CD8-positive, alpha-beta memory T cell (primary cell): ENCODE results near the gene WDR20. TPM values are rescaled to one million over a fixed set of nuclear protein-coding genes. Genes with fewer than 3 reads are reported as not detected.
"Not testable (repeated sequence)": the region's sequence is repeated elsewhere in the genome, so short reads cannot be mapped to it uniquely, and the experiment has no call there.

Experiments used
- CTCF ChIA-PET: fragments of 350-600 bp; sonication (Branson Sonifier 250); formaldehyde crosslinking; loops from one replicate; lab custom pipeline; 2021; ENCODE audit warnings: antibody characterized with exemption; lab: Charles Lee
- POLR2A ChIA-PET: fragments of 350-600 bp; sonication (Branson Sonifier 250); formaldehyde crosslinking; loops from one replicate; lab custom pipeline; 2021; ENCODE audit warnings: antibody characterized with exemption; lab: Charles Lee
- DNase-seq, 5 donors: peaks; one replicate each; pipeline versions ENCODE4 v3.0.0 to v3.0.0-alpha.2; 2020 to 2022; ENCODE audit warnings: mixed read lengths in 1 of 5
- H3K27ac ChIP-seq: one replicate; pipeline ENCODE4 v1.7.0; 2013; ENCODE audit warnings: low read depth, mild to moderate bottlenecking, low read length, moderate library complexity
- H3K27me3 ChIP-seq: 2 replicates; pipeline ENCODE4 v1.7.0; 2013; ENCODE audit warnings: low read length, mild to moderate bottlenecking; ENCODE audit not compliant: insufficient read depth, poor library complexity, severe bottlenecking
- H3K36me3 ChIP-seq: 2 replicates; pipeline ENCODE4 v1.7.0; 2013; ENCODE audit warnings: mild to moderate bottlenecking, low read length, moderate library complexity; ENCODE audit not compliant: insufficient read depth
- H3K4me1 ChIP-seq: 2 replicates; pipeline ENCODE4 v1.7.0; 2013; ENCODE audit warnings: mild to moderate bottlenecking, low read length, moderate library complexity; ENCODE audit not compliant: insufficient read depth
- H3K4me3 ChIP-seq: 2 replicates; pipeline ENCODE4 v1.7.0; 2013; ENCODE audit warnings: mild to moderate bottlenecking, low read length
- H3K9me3 ChIP-seq: 2 replicates; pipeline ENCODE4 v1.7.0; 2013; ENCODE audit warnings: mild to moderate bottlenecking, low read length
- H3K27ac Mint-ChIP-seq, 8 donors: one replicate each; pipeline ENCODE4 v1.8.0; 2020 to 2021; ENCODE audit warnings: mixed read lengths in 8 of 8, mild to moderate bottlenecking in 6 of 8, inconsistent platforms in 3 of 8, moderate library complexity in 3 of 8
- H3K27me3 Mint-ChIP-seq, 2 donors: one replicate each; pipeline ENCODE4 v1.8.0; 2020 to 2021; ENCODE audit warnings: mixed read lengths in 2 of 2, mild to moderate bottlenecking in 1 of 2, moderate library complexity in 1 of 2
- H3K36me3 Mint-ChIP-seq, 3 donors: one replicate each; pipeline ENCODE4 v1.8.0; 2020 to 2021; ENCODE audit warnings: mixed read lengths in 3 of 3, inconsistent platforms in 1 of 3, mild to moderate bottlenecking in 1 of 3
- H3K4me1 Mint-ChIP-seq, 3 donors: one replicate each; pipeline ENCODE4 v1.8.0; 2020 to 2021; ENCODE audit warnings: mixed read lengths in 3 of 3, inconsistent platforms in 1 of 3, mild to moderate bottlenecking in 1 of 3
- H3K4me3 Mint-ChIP-seq, 7 donors: one replicate each; pipeline ENCODE4 v1.8.0; 2020 to 2021; ENCODE audit warnings: mixed read lengths in 7 of 7, mild to moderate bottlenecking in 6 of 7, moderate library complexity in 4 of 7, inconsistent platforms in 2 of 7
- H3K9me3 Mint-ChIP-seq, 5 donors: one replicate each; pipeline ENCODE4 v1.8.0; 2020 to 2022; ENCODE audit warnings: mixed read lengths in 5 of 5, mild to moderate bottlenecking in 3 of 5, moderate library complexity in 2 of 5, inconsistent platforms in 1 of 5
- polyA plus RNA-seq: library from polyadenylated mRNA; unstranded; fragments of 300-500 nt; fragmentation: Illumina TruSeq; gene quantifications from one replicate; pipeline ENCODE4 v1.2.3, GENCODE V29; 2021
- total RNA-seq, 2 experiments: library from RNA; stranded (reverse); gene quantifications; one replicate each; pipeline ENCODE4 v1.2.3, GENCODE V29; 2021

WDR20 gene
- total and polyA plus RNA-seq, 3 experiments from 2014 or later: 16.8 to 35.2 (median 32.8) TPM

DNA sequence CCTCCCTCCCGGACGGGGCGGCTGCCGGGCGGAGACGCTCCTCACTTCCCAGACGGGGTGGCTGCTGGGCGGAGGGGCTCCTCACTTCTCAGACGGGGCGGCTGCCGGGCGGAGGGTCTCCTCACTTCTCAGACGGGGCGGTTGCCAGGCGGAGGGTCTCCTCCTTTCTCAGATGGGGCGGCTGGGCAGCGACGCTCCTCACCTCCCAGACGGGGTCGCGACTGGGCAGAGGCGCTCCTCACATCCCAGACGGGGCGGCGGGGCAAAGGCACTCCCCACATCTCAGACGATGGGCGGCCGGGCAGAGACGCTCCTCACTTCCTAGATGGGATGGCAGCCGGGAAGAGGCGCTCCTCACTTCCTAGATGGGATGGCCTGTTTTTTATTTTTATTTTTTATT is 33.0 kb downstream of the WDR20 start:
- H3K27me3 ChIP-seq, DNase-seq, H3K4me3 ChIP-seq, H3K27me3 Mint-ChIP-seq, POLR2A ChIA-PET, H3K27ac ChIP-seq, H3K9me3 Mint-ChIP-seq, H3K4me1 ChIP-seq, H3K9me3 ChIP-seq, H3K36me3 ChIP-seq, H3K27ac Mint-ChIP-seq, H3K4me3 Mint-ChIP-seq, CTCF ChIA-PET: not testable (repeated sequence)
- H3K36me3 Mint-ChIP-seq: peaks cover 4 to 38% (median 8%) of the 10 kb centered on the region in 3 donors
- H3K4me1 Mint-ChIP-seq: peaks cover 45 to 71% (median 62%) of the 10 kb centered on the region in 3 donors

- H3K9me3 Mint-ChIP-seq: no peaks in the 10 kb centered on the region
- no peak for DNase-seq
- CTCF ChIA-PET: no interaction called here
- no peaks in the 10 kb centered on the region for H3K36me3 ChIP-seq
- peak overlapping the region in 1 of 7 donors; percentile 65 for H3K4me3 Mint-ChIP-seq
- H3K4me3 ChIP-seq: no peak overlapping the region
- peaks cover 6% of the 10 kb centered on the region for H3K4me1 ChIP-seq
- H3K4me1 Mint-ChIP-seq: peaks cover 55 to 73% (median 59%) of the 10 kb centered on the region in 3 donors
- POLR2A ChIA-PET: no interaction called here
- peak overlapping the region in 1 of 8 donors; percentile 69 for H3K27ac Mint-ChIP-seq
- no peak overlapping the region for H3K27ac ChIP-seq
- peaks cover 8 to 24% (median 8%) of the 10 kb centered on the region in 3 donors for H3K36me3 Mint-ChIP-seq
- H3K27me3 Mint-ChIP-seq: peaks cover 0 to 4% of the 10 kb centered on the region in 2 donors
- H3K27me3 ChIP-seq: no peaks in the 10 kb centered on the region
- no peaks in the 10 kb centered on the region for H3K9me3 ChIP-seq
Measured at GRCh38 chr14:102177161-102177560, 37.5 kb downstream of the WDR20 start.

- Mint-ChIP-seq H3K9me3 (no peaks in the 10 kb centered on the region), H3K4me3 (no peak overlapping the region), H3K27ac (no peak overlapping the region), H3K36me3 (peaks cover 8 to 22% (median 8%) of the 10 kb centered on the region in 3 donors), H3K4me1 (peaks cover 65 to 86% (median 75%) of the 10 kb centered on the region in 3 donors), H3K27me3 (peaks cover 0 to 4% of the 10 kb centered on the region in 2 donors)
- Histone ChIP-seq H3K4me1 (peaks cover 8% of the 10 kb centered on the region), H3K36me3 (no peaks in the 10 kb centered on the region), H3K4me3 (no peak overlapping the region), H3K9me3 (no peaks in the 10 kb centered on the region), H3K27me3 (no peaks in the 10 kb centered on the region), H3K27ac (no peak overlapping the region)
- CTCF ChIA-PET: no interaction called here
- POLR2A ChIA-PET: no interaction called here
- no peak for DNase-seq
Measured at GRCh38 chr14:102178806-102179205, 39.1 kb downstream of the WDR20 start.

GRCh38 chr14:102180248-102180998 is 40.7 kb downstream of the WDR20 start:
- no peak overlapping the region for H3K4me3 Mint-ChIP-seq
- no peaks in the 10 kb centered on the region for H3K9me3 Mint-ChIP-seq

GRCh38 chr14:102181187-102181586 is 41.5 kb downstream of the WDR20 start:
- Mint-ChIP-seq H3K27me3 (no peaks in the 10 kb centered on the region), H3K27ac (peak overlapping the region in 5 of 8 donors; percentile 3 to 75 (median 56)), H3K4me1 (peaks cover 70 to 90% (median 83%) of the 10 kb centered on the region in 3 donors), H3K9me3 (no peaks in the 10 kb centered on the region), H3K4me3 (no peak overlapping the region), H3K36me3 (peaks cover 0 to 12% (median 8%) of the 10 kb centered on the region in 3 donors)
- Histone ChIP-seq H3K27ac (no peak overlapping the region), H3K36me3 (no peaks in the 10 kb centered on the region), H3K27me3 (no peaks in the 10 kb centered on the region), H3K4me3 (no peak overlapping the region), H3K4me1 (peaks cover 20% of the 10 kb centered on the region), H3K9me3 (no peaks in the 10 kb centered on the region)
- ChIA-PET POLR2A (no interaction called here), CTCF (no interaction called here)
- DNase-seq: no peak

More at GRCh38 chr14:102180248-102180998, 40.7 kb downstream of the WDR20 start:
- no peak overlapping the region for H3K27ac ChIP-seq
- H3K27ac Mint-ChIP-seq: peak overlapping the region in 1 of 8 donors; percentile 25
- ChIA-PET CTCF (no interaction called here), POLR2A (no interaction called here)
- no peaks in the 10 kb centered on the region for H3K9me3 ChIP-seq
- H3K4me1 ChIP-seq: peaks cover 17% of the 10 kb centered on the region
- peaks cover 70 to 88% (median 82%) of the 10 kb centered on the region in 3 donors for H3K4me1 Mint-ChIP-seq
- H3K36me3 ChIP-seq: no peaks in the 10 kb centered on the region
- no peak for DNase-seq
- H3K4me3 ChIP-seq: no peak overlapping the region
- no peaks in the 10 kb centered on the region for H3K27me3 Mint-ChIP-seq
- H3K27me3 ChIP-seq: no peaks in the 10 kb centered on the region
- peaks cover 4 to 13% (median 8%) of the 10 kb centered on the region in 3 donors for H3K36me3 Mint-ChIP-seq

DNA sequence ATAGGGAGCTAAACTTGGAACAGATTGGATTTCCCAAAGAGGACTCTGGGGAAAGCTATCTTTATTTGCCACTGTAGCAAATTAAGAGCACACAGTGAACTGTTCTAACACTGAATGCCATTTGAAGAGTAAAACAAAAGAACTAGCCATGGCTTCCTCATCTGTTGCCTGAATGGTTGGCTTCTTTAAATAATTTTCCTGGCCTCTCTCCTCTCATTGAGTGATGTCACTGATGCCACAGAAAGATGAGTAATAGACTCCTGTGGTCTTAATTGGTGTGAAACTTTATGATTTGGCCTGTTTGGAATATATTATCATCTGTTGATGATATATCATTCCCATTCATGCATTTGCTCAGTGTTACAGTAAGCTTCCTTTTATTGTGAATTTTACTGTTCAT is 42.5 kb downstream of the WDR20 start:
- POLR2A ChIA-PET: no interaction called here
- H3K27me3 ChIP-seq: no peaks in the 10 kb centered on the region
- H3K9me3 Mint-ChIP-seq: no peaks in the 10 kb centered on the region
- H3K36me3 ChIP-seq: no peaks in the 10 kb centered on the region
- CTCF ChIA-PET: no interaction called here
- H3K4me1 ChIP-seq: peaks cover 20% of the 10 kb centered on the region
- no peak overlapping the region for H3K27ac Mint-ChIP-seq
- no peak overlapping the region for H3K27ac ChIP-seq
- H3K4me3 Mint-ChIP-seq: no peak overlapping the region
- H3K4me1 Mint-ChIP-seq: peaks cover 68 to 88% (median 82%) of the 10 kb centered on the region in 3 donors
- no peaks in the 10 kb centered on the region for H3K27me3 Mint-ChIP-seq
- no peaks in the 10 kb centered on the region for H3K9me3 ChIP-seq
- peaks cover 0 to 9% (median 6%) of the 10 kb centered on the region in 3 donors for H3K36me3 Mint-ChIP-seq
- H3K4me3 ChIP-seq: no peak overlapping the region
- DNase-seq: no peak

- Histone ChIP-seq H3K4me3 (no peak overlapping the region), H3K36me3 (no peaks in the 10 kb centered on the region), H3K27me3 (no peaks in the 10 kb centered on the region), H3K4me1 (peaks cover 20% of the 10 kb centered on the region), H3K27ac (no peak overlapping the region), H3K9me3 (no peaks in the 10 kb centered on the region)
- ChIA-PET CTCF (no interaction called here), POLR2A (no interaction called here)
- peak overlapping the region in 2 of 8 donors; percentile 22 to 30 for H3K27ac Mint-ChIP-seq
- no peaks in the 10 kb centered on the region for H3K27me3 Mint-ChIP-seq
- H3K4me1 Mint-ChIP-seq: peaks cover 69 to 87% (median 80%) of the 10 kb centered on the region in 3 donors
- no peaks in the 10 kb centered on the region for H3K9me3 Mint-ChIP-seq
- H3K36me3 Mint-ChIP-seq: peaks cover 0 to 9% (median 6%) of the 10 kb centered on the region in 3 donors
- no peak overlapping the region for H3K4me3 Mint-ChIP-seq
- DNase-seq: no peak
Measured at GRCh38 chr14:102182936-102183619, 43.4 kb downstream of the WDR20 start.

- Histone ChIP-seq H3K4me1 (peaks cover 20% of the 10 kb centered on the region), H3K27me3 (no peaks in the 10 kb centered on the region), H3K9me3 (no peaks in the 10 kb centered on the region), H3K4me3 (no peak overlapping the region), H3K27ac (no peak overlapping the region), H3K36me3 (no peaks in the 10 kb centered on the region)
- ChIA-PET CTCF (no interaction called here), POLR2A (no interaction called here)
- H3K4me1 Mint-ChIP-seq: peaks cover 62 to 79% (median 72%) of the 10 kb centered on the region in 3 donors
- H3K27ac Mint-ChIP-seq: no peak overlapping the region
- H3K36me3 Mint-ChIP-seq: peaks cover 0 to 3% (median 0%) of the 10 kb centered on the region in 3 donors
- DNase-seq: no peak
- H3K4me3 Mint-ChIP-seq: peak overlapping the region in 1 of 7 donors; percentile 13
- no peaks in the 10 kb centered on the region for H3K27me3 Mint-ChIP-seq
- no peaks in the 10 kb centered on the region for H3K9me3 Mint-ChIP-seq
Measured at GRCh38 chr14:102183886-102184285, 44.2 kb downstream of the WDR20 start.
